ENCODE measurements around the gene PPP6C.
"Not testable (repeated sequence)": the region's sequence is repeated elsewhere in the genome, so short reads cannot be mapped to it uniquely, and the experiment has no call there.

PPP6C gene

GRCh38 chr9:125140576-125140975 is 49.0 kb downstream of the PPP6C start:
- no peak for DNase-seq

GRCh38 chr9:125137200-125137599 is 52.4 kb downstream of the PPP6C start:
- peak; percentile 22 for DNase-seq

GRCh38 chr9:125134976-125135375 is 54.6 kb downstream of the PPP6C start:
- no peak for DNase-seq

GRCh38 chr9:125133403-125134329 is 55.9 kb downstream of the PPP6C start:
- no peak for DNase-seq

- no peak for DNase-seq
Observed at GRCh38 chr9:125131778-125132177, 57.8 kb downstream of the PPP6C start.

- peak; percentile 68 for DNase-seq
Observed at GRCh38 chr9:125126019-125126746, 63.4 kb downstream of the PPP6C start.

GRCh38 chr9:125125523-125125922 is 64.1 kb downstream of the PPP6C start:
- DNase-seq, result no peak

- no peak for DNase-seq
Observed at GRCh38 chr9:125121146-125121545, 68.5 kb downstream of the PPP6C start.

- DNase-seq, result no peak
Observed at GRCh38 chr9:125119643-125120286, 69.8 kb downstream of the PPP6C start.

GRCh38 chr9:125118696-125119095 is 70.9 kb downstream of the PPP6C start:
- DNase-seq, result not testable (repeated sequence)

GRCh38 chr9:125114503-125114902 is 75.1 kb downstream of the PPP6C start:
- DNase-seq, result not testable (repeated sequence)

GRCh38 chr9:125110464-125110863 is 79.1 kb downstream of the PPP6C start:
- no peak for DNase-seq

- DNase-seq, result not testable (repeated sequence)
Observed at GRCh38 chr9:125108541-125108940, 81.1 kb downstream of the PPP6C start.

GRCh38 chr9:125106285-125106893 is 83.2 kb downstream of the PPP6C start:
- DNase-seq, result peak; percentile 31

GRCh38 chr9:125103770-125104460 is 85.7 kb downstream of the PPP6C start:
- DNase-seq, result no peak

GRCh38 chr9:125103021-125103420 is 86.6 kb downstream of the PPP6C start:
- no peak for DNase-seq

- DNase-seq, result no peak
Observed at GRCh38 chr9:125100822-125101221, 88.8 kb downstream of the PPP6C start.

- no peak for DNase-seq
Observed at GRCh38 chr9:125099816-125100215, 89.8 kb downstream of the PPP6C start.
